Measurements from ENCODE around the gene LRRC43.

Gene LRRC43

DNA sequence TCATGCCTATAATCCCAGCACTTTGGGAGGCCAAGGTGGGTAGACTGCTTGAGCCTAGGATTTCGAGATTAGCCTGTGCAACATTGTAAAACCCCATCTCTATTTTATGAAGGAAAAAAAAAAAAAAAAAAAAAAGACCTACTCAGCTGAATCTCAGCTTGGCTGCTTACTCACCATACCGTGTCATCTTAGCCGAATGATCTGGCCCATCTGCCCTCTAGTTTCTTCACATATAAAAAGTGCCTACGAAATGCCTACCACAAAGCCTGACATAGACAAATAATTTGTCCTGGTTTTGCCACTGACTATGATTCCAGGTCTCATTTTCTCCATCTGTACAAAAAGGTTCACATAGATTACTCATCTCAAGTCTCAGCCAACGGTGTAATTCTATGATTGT, 32.8 kb downstream of the LRRC43 start:
- no peak for DNase-seq (ENCODE audit: low read depth in 4 of 4, low spot score in 1 of 4)

DNA sequence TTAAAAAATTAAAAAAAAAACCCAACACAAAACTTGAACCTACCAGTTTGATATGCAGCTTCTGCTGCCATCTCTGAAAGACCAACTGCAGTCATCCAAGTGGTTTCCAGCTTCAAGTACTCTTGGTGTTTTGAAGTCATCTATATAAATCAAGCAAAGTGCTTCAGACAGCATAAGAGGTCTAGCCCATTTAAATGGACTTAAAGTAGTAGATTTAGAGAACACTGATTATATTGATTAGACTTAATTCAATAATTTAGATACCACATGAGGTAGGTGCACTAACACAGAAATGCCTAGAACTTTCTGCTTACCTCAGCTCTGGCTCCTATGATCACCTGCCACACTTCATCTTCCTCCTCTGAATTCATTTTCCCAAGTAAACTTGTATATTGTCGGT, 33.5 kb downstream of the LRRC43 start:
- no peak for DNase-seq (ENCODE audit: low read depth in 4 of 4, low spot score in 1 of 4)

DNA sequence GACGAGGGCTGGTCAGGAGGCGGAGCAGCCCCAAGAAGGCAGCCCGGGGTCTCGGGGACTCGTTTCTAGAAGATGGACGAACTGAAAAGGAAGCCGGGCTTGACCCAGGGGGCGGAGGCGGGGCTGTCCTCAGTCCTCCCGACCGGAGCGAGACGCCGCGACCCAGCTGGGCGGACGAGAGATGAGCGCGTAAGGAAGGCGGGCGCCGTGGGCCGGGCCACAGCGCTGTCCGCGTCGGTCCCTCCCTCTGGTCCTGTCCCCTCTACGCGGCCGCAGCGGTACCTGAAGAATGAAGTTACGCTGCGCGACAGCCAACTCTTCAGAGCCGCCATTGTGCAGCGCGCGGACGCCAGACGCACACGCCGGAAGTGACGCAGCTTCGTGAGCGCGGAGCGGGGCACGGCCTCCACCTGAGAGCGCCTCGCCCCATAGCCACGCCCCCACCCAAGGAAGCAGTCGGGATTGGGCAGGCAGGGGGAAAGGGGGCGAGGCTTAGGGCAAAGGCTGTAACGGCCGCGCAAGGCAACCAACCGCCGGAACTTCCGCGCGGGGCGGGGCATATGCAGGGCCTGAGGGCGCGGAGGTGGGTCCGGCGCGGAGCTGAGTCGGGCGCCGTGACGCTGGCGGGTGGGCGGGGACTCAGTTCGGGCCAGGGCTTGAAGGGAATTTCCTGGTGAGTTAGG, 42.9 kb downstream of the LRRC43 start, which contains the start of gene DIABLO:
DIABLO (minus strand) TSS at position 370 of the 683 bp plus-strand sequence; CDS start at position 332, 38 bp downstream.
- peak; percentile 98 to 100 (median 100) for DNase-seq (ENCODE audit: low read depth in 4 of 4, low spot score in 1 of 4)

DNA sequence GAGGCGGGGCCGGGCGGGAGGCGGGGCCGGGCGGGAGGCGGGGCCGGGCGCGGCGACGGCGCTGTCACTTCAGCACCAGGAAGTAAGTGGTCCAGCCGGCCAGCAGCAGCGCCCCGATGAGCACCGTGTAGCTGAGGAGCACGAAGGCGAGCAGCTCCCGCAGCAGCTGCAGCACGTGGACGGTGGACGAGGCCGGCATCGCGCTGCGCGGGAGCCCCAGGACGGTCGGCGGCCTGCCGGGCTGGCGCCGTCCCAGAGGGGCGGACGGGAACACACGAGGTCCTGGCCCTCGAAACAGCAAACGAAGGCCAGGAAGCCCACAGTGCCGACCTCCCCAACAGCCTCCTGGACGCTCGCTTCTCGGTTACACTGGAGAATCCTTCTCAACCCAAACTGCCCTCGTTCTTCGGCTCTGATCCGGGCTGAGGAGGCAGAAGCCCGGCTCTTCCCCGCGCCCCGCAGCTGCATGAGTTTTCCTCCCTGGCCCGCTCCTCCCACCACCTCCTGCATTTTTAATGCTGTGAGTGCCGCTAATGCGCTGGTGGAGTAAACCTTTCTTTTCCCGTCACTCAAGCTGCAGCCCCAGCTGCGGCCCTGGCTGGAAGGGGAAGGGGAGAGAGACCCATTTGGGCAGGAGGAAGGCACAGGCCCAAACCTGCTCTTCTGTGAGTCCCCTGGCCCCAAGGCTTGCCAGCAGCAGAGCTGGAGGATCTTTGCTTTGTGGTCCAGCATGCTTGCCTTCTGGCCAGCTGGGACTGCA, 43.6 kb downstream of the LRRC43 start:
- no peak for DNase-seq (ENCODE audit: low read depth in 4 of 4, low spot score in 1 of 4)

DNA sequence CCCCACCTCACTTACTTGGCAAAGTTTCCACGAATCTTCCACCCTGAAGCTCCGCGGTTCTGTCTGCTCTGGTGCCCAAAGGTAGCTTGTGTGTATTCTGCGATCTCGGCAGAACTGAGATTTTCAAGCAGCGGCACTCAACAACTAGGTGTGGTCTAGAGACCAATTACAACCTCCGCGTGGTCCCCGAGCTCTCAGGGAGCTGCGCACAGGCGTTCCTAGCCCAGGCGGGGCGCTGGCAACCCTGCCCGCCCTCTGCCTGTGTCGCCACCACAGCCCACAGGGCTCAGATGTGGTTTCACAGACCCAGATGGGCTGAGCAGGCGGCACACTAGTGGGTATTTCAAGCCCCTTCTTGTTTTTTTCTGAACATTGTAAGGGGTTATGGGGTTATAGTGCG, 44.4 kb downstream of the LRRC43 start:
- no peak for DNase-seq (ENCODE audit: low read depth in 4 of 4, low spot score in 1 of 4)

DNA sequence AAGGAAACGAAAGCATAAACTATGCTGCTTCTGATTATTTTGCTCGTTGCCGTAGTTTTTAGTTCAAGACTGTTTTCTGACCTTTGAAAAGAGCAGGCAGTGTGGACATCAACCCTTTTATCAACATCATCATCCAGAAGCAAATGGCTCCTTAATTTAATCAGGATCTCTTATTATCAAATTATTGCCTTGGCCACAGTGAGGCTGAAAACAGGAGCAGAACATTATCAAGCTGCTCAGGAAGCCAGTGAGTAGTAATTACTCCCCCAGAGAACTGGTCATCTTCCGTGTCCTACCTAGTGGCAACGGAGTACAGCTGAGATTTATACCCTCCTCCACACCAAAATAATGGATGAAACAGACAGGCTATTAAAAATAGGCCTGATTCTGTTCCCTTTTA, 45.2 kb downstream of the LRRC43 start:
- no peak for DNase-seq (ENCODE audit: low read depth in 4 of 4, low spot score in 1 of 4)

DNA sequence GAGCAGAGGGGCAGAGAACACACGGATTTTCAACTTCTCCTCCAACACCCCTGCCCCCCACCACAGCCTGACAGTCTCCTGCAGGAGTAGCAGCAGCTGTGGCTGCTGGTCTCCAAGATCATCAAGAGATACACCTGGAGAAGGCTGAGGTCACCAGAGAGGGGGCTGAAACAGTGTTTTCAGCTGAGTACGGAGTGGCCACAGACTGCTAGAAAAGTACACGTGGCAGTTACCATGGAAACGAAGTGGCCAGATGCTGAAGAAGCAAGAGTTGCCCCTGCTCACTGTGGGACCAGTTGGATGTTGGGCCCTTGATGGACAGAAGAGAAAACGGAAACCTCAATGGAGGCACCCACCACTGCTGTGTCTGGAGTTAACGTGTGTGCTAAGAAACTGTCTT, 47.9 kb downstream of the LRRC43 start:
- no peak for DNase-seq (ENCODE audit: low read depth in 4 of 4, low spot score in 1 of 4)

DNA sequence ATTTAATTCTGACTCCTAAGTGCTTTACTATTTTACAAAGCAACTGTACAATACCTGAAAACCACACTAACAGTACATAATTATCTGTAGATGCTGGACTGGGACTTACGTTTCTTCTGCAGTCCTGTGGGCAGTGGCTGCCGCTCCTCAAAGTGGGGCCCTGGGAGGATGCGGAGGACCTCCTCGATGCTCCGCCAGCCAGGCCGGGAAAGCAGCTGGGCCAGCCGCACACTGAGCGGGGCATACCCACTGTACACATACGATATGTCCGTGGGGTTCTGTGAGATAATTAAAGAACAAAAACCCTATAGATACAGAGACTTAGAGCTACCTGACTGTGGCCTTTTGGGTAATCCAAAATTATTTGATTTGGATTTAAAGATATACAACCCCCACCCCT, 49.8 kb downstream of the LRRC43 start:
- DNase-seq (ENCODE audit: low read depth in 4 of 4, low spot score in 1 of 4), result no peak

DNA sequence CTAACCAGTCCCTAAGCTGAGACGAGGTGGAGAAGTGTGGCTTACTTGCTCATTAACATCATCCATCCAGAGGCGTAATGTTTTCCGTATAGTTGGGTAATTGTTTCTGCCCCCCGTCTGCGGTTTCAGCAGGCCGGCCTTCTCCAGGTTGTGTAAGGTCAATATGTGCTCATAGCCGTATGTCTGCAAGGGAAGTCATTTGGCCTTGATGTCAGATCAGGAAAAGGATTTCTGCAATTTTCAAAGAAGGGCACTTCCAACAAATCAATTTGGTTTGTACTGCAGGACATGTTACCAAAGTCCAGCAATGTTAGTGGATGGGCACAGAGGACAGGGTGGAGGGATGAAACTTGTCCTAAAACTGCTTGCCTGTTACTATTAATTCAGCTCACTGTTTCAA, 52.8 kb downstream of the LRRC43 start:
- no peak for DNase-seq (ENCODE audit: low read depth in 4 of 4, low spot score in 1 of 4)

DNA sequence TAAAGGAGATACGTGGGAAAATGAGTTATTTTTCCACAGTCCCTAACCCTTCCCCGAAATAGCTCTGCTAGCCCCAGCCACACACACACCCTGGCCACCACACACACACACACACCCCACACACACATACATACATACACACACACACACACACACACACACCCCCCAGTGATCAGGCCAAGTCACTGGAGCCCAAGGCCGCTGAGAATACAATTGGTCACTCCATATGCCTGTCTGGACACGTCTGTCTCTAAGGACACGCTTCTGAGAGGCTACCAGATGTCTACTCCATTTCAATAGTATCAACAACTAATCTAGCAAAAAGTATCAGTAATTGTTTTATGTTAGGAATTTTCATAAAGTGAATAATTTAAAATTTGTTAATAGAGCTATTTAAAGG, 55.9 kb downstream of the LRRC43 start:
- DNase-seq (ENCODE audit: low read depth in 4 of 4, low spot score in 1 of 4), result no peak

DNA sequence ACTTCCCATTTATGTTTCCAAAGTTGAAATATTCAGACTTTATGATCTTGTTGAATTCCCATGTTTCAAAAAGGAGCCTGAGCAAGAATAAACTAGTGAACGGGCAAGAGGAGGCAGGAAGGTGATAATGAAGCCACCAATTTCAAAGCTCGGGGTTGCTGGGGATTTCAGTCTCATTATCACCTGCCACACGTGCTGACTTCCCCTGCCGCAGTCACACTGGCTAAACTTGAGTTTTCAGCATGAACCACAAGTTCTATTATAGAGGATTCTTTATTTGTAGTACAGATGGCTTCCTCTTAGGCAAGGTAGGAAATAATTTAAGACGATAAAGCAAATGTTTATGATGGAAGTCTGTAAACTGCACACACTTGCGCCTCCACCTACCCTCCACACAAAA, 61.0 kb downstream of the LRRC43 start:
- DNase-seq (ENCODE audit: low read depth in 4 of 4, low spot score in 1 of 4), result no peak

DNA sequence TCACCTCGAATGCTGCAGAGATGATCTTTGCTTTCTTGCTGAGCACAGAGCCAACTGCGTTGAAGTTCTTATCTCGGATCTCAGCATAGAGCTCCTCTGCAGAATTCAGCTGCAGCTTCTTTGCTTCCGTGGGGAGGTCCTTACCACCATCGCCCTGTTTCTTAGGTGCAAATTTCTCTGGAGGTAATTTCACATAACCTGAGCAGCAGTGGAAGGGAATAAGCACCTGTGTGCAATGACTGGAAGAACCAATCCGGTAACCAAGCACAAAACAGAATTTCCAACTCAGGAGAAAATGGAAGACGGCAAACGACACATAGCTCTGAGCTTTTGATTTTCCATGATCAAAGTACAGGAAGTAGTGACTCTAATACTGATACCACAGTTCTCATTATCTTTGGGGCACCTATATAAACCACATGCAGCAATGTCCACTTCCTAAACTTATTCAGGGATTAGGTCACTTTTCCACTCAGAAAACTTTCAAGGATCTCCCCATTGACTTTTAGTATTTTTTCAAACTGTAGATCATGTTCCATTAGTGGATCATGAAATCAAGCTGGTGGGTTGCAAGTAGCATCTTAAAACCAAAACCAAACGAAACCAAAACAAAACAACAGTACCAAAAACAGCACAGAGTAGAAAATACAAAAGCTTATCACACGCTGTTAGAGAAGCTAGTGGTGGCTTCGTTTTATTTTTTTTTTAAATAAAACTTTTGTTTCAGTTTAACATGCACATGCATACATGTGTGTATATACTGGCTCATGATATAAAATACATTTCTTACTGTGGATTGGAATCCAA, 61.8 kb downstream of the LRRC43 start:
- no peak for DNase-seq (ENCODE audit: low read depth in 4 of 4, low spot score in 1 of 4)

DNA sequence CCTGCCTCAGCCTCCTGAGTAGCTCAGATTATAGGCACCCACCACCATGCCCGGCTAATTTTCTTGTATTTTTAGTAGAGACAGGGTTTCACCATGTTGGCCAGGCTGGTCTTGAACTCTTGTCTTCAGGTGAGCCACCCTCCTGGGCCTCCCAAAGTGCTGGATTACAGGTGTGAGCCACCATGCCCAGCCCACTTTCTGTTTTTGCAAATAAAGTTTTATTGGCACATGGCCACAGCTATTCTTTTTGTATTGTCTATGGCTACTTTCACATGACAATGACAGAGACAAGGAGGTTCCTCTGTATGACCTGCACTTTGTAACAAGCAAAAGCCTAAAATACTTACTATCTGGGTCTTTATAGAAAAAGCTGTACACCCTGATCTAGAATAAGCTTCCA, 62.6 kb downstream of the LRRC43 start:
- DNase-seq (ENCODE audit: low read depth in 4 of 4, low spot score in 1 of 4), result no peak

DNA sequence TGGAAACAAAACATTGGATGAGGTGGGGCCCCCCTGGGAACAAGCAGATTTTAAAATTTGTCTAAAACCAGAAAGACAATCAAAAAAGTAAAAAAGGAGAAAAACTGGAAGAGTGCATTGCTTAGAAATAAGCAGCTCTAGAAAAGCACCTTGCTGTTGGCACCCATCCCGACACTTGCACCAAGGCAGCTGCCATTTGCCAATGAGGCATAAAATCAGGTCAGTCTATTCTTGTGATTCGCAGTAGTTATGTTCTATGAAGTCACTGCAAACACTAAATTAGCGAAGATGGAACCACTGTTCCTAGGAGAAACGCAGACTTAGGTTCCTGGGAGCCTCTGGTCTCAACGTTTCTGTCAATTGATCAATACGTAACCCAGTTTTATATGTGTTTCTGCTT, 67.1 kb downstream of the LRRC43 start:
- no peak for DNase-seq (ENCODE audit: low read depth in 4 of 4, low spot score in 1 of 4)

DNA sequence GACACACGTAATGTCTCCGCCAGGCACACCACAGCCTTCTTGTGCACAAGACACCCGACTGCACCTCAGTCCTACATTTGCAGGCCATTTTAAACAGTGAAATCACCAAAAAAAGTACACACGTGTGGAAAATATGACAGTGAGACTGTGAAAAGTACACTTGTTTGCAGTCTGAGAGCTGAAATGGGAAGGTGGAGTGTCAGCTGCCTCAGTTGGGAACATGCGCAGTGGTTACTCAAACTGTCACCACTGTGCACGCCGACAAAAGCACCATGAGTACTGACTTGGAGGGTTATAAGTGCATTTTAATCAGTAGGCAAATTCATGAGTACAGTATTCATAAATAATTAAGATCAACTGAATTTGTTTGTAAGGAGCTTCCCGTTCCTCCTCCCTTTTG, 67.6 kb downstream of the LRRC43 start:
- no peak for DNase-seq (ENCODE audit: low read depth in 4 of 4, low spot score in 1 of 4)
